H54 (cell line): ENCODE measurements around the gene KITLG.
"Not testable (repeated sequence)": the region's sequence is repeated elsewhere in the genome, so short reads cannot be mapped to it uniquely, and the experiment has no call there.

Source experiments
- DNase-seq: peaks from one replicate; pipeline ENCODE4 v3.0.0; 2011; ENCODE audit warnings: low spot score, mixed read lengths; ENCODE audit not compliant: insufficient read length
- FAIRE-seq: peaks from 3 replicates; lab custom pipeline; 2011; peaks lifted over from hg19 to GRCh38; lab: Jason Lieb, UNC
- POLR2A ChIP-seq: IDR thresholded peaks from 2 replicates; pipeline ENCODE4 v1.6.1; 2011; ENCODE audit warnings: low read depth, mild to moderate bottlenecking, low read length

KITLG gene

GRCh38 chr12:88468581-88468980, 111.7 kb downstream of the KITLG start:
- DNase-seq (no peak), FAIRE-seq (no peak)
- TF ChIP-seq POLR2A: no peak

DNA sequence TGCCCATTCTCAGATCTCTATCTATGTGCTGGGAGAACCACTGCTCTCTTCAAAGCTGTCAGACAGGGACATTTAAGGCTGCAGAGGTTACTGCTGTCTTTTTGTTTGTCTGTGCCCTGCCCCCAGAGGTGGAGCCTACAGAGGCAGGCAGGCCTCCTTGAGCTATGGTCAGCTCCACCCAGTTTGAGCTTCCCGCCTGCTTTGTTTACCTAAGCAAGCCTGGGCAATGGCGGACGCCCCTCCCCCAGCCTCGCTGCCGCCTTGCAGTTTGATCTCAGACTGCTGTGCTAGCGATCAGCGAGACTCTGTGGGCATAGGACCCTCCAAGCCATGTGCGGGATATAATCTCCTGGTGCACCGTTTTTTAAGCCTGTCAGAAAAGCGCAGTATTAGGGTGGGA, 113.6 kb downstream of the KITLG start:
- FAIRE-seq, DNase-seq: not testable (repeated sequence)

GRCh38 chr12:88458327-88458726, 121.9 kb downstream of the KITLG start:
- FAIRE-seq (no peak), DNase-seq (no peak)

DNA sequence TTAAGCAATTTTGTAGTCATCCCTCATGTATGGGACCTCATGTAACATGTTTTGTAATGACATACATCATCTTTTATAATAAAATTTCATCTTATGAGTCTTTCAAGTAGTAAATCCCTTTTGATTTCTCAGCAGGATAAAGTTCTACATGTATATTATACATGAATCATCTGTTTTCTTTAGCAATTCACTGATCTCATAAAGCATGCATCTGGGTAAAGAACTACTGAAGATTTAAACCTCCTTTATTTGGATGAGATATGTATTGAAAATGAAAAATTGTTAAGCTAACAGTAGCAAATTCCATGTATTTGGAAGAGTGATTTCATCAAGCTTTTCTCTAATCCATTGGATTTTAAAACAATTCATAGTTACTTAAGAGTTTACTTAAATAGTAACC, 126.9 kb downstream of the KITLG start:
- no peak for DNase-seq
- no peak for TF ChIP-seq POLR2A
- no peak for FAIRE-seq

More at GRCh38 chr12:88458327-88458726, 121.9 kb downstream of the KITLG start:
- no peak for TF ChIP-seq POLR2A

DNA sequence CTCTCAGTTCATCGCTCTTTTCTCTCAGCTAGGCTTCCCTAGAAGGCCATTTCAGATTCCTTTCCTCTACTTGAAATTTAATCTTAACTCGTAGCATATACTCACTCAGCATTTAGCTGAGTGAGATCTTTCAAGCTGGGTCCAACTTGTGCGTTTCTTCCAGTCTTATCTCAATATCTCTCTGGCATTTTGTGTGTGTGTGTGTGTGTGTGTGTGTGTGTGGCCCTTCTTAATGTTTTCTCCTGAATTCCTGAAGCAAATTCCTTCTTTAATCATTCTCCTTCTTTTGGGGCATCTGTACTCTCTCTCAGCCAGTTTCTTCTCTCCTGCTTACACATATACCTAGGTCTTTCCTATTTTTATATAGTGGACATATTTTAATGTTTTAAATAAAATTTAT, 129.1 kb downstream of the KITLG start:
- no peak for TF ChIP-seq POLR2A
- FAIRE-seq (no peak), DNase-seq (no peak)

- DNase-seq (no peak), FAIRE-seq (no peak)
- TF ChIP-seq POLR2A: no peak
Measured at GRCh38 chr12:88450136-88450535, 130.1 kb downstream of the KITLG start.

DNA sequence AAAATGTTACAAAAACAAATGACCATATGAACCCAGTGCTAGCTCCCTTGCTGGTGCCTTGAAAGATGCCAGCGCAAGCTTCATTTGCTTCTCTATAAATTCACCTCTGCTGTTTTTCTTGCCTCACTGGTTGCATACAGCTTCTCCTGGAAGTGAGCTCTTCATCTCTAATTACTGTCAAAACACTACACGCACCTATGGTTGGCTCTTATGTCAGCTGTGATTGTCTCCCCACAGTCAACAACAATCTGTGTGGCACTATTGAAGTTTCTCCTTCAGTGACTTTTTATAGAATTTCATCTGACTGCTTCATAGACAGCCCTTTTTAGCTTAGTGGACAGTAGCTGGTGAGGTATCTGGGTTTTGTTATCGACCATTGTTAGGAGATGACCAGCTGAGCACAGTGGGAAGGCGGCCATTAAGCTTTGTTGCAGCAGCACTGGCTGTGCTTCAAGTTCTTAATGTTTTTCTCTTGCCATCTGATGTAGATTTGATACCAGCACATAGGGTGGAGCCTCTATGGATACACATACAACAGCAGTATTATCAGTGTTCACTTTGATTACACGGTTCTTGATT, 131.8 kb downstream of the KITLG start:
- DNase-seq: no peak
- no peak for TF ChIP-seq POLR2A
- no peak for FAIRE-seq

DNA sequence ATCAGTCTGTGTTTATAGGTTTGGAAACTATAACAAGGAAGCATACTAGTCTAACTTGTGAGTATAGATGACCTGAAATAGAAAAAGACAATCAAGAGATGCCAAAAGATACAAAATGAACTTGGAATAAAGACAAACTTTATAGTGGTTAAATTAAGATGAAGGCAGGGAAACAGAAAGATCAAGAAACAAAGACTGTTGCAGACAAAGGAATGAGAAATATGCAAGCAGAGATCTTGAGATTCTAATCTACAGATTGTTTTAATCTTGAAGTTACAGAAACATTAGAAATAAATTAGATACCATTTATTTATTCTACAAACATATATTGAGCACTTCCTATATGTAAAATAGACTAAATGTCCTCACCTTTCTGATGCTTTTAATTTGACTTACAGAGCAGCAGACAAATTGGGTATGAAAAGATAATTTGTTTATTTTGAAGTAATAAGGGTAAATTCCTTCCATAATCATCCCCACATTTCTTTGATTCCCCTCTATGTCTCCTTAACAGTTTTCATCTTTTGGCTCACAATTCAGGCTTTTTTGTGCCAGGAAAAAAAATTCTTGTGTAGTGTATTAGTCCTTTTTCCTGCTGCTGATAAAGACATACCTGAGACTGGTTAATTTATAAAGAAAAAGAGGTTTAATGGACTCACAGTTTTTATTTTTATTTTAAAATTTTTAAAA, 134.4 kb downstream of the KITLG start:
- DNase-seq (no peak), FAIRE-seq (no peak)
- no peak for TF ChIP-seq POLR2A

GRCh38 chr12:88444481-88444880, 135.8 kb downstream of the KITLG start:
- FAIRE-seq (no peak), DNase-seq (no peak)
- TF ChIP-seq POLR2A: no peak
